ENCODE data around the gene DDX3X.

GRCh38 chrX:41386222-41386990 is 52.4 kb downstream of the DDX3X start:
- TF ChIP-seq EZH2phosphoT487 (IDR thresholded peaks at IDR 0.05; ENCODE audit: low read depth), result no peak
- no peak for TF ChIP-seq CTCF (IDR thresholded peaks at IDR 0.05; ENCODE audit: low read depth, low read length)

Measured in OCI-LY3 (cell line).